H1 (cell line): ENCODE data around the gene FAM53A. TPM values are rescaled to one million over a fixed set of nuclear protein-coding genes. Genes with fewer than 3 reads are reported as not detected.

ENCODE experiments used
- CTCF ChIA-PET: fragments of 300-600 bp; sonication (Branson Sonifier 250); formaldehyde crosslinking; loops from one replicate; lab custom pipeline; 2021; ENCODE audit not compliant: partially characterized antibody; lab: Charles Lee
- POLR2A ChIA-PET: fragments of 300-600 bp; sonication (Branson Sonifier 250); formaldehyde crosslinking; loops from one replicate; lab custom pipeline; 2021; ENCODE audit warnings: inconsistent platforms; ENCODE audit not compliant: partially characterized antibody; lab: Charles Lee
- DNase-seq, 2 experiments: peaks; one replicate each; pipeline versions ENCODE4 v3.0.0 to v3.0.0-alpha.2; 2010 to 2022; ENCODE audit warnings: low spot score in 2 of 2, low read depth in 1 of 2, mixed read lengths in 1 of 2
- FAIRE-seq: peaks from 2 replicates; lab custom pipeline; 2011; peaks lifted over from hg19 to GRCh38; lab: Jason Lieb, UNC
- H2AFZ ChIP-seq: 2 replicates; pipeline ENCODE4 v1.8.1; 2012; ENCODE audit warnings: low read length, inconsistent platforms
- H2AK5ac ChIP-seq: 2 replicates; pipeline ENCODE4 v1.6.1; 2013; ENCODE audit warnings: low read depth, low read length
- H2BK120ac ChIP-seq: replicated peaks from 2 replicates; pipeline ENCODE3; 2013; ENCODE audit warnings: low read depth, low read length, inconsistent platforms
- H2BK12ac ChIP-seq: 2 replicates; pipeline ENCODE4 v1.6.1; 2013; ENCODE audit warnings: low read depth, low read length
- H2BK15ac ChIP-seq: 2 replicates; pipeline ENCODE4 v1.6.1; 2013; ENCODE audit warnings: low read length
- H2BK20ac ChIP-seq: 2 replicates; pipeline ENCODE4 v1.6.1; 2013; ENCODE audit warnings: low read length
- H2BK5ac ChIP-seq: 2 replicates; pipeline ENCODE4 v1.6.1; 2013; ENCODE audit warnings: low read depth, low read length
- H3K14ac ChIP-seq: 2 replicates; pipeline ENCODE4 v1.6.1; 2013; ENCODE audit warnings: inconsistent platforms; ENCODE audit not compliant: insufficient read length
- H3K18ac ChIP-seq: 2 replicates; pipeline ENCODE4 v1.6.1; 2013; ENCODE audit warnings: low read length; ENCODE audit errors: extremely low read depth
- H3K23ac ChIP-seq: 2 replicates; pipeline ENCODE4 v1.6.1; 2013; ENCODE audit warnings: inconsistent platforms; ENCODE audit not compliant: insufficient read length
- H3K23me2 ChIP-seq: 2 replicates; pipeline ENCODE4 v1.6.1; 2013; ENCODE audit warnings: low read depth, low read length
- H3K27ac ChIP-seq: 2 replicates; pipeline ENCODE4 v1.6.1; 2011; ENCODE audit warnings: low read depth, low read length, inconsistent platforms
- H3K27me3 ChIP-seq, 4 experiments: replicated peaks in 1 of 4; 1 replicate in 1 of 4; 2 replicates in 3 of 4; pipeline versions ENCODE4 v1.6.1 to v1.8.1; 2011 to 2013; ENCODE audit warnings: low read length in 3 of 4, mild to moderate bottlenecking in 3 of 4, inconsistent platforms in 2 of 4, mixed read lengths in 2 of 4, moderate library complexity in 1 of 4; ENCODE audit not compliant: control insufficient read depth in 3 of 4, insufficient read depth in 3 of 4; ENCODE audit errors: extremely low read depth in 1 of 4
- H3K36me3 ChIP-seq, 4 experiments: 2 replicates each; pipeline versions ENCODE4 v1.6.1 to v1.8.1; 2011 to 2013; ENCODE audit warnings: mild to moderate bottlenecking in 4 of 4, low read length in 3 of 4, moderate library complexity in 2 of 4, control low read depth in 1 of 4, inconsistent platforms in 1 of 4; ENCODE audit not compliant: insufficient read depth in 4 of 4, control insufficient read depth in 2 of 4
- H3K4ac ChIP-seq: replicated peaks from 2 replicates; pipeline ENCODE3; 2013; ENCODE audit warnings: low read length, low read depth, mixed read lengths, inconsistent platforms; ENCODE audit not compliant: insufficient read length
- H3K4me1 ChIP-seq, 4 experiments: replicated peaks in 1 of 4; 1 replicate in 1 of 4; 2 replicates in 3 of 4; pipeline versions ENCODE4 v1.6.1 to v1.8.1; 2011 to 2013; ENCODE audit warnings: low read length in 3 of 4, inconsistent platforms in 2 of 4, mixed read lengths in 1 of 4; ENCODE audit not compliant: insufficient read depth in 4 of 4, control insufficient read depth in 3 of 4
- H3K4me2 ChIP-seq, 2 experiments: 2 replicates each; pipeline versions ENCODE4 v1.6.1 to v1.8.1; 2011 to 2013; ENCODE audit warnings: low read depth in 2 of 2, low read length in 2 of 2, control low read depth in 1 of 2, inconsistent platforms in 1 of 2, mild to moderate bottlenecking in 1 of 2; ENCODE audit not compliant: insufficient read depth in 1 of 2
- H3K4me3 ChIP-seq, 4 experiments: fragments of 200-600, 300-600 bp in 1 of 4; sonication (generic), shearing (Covaris generic), sonication (Bioruptor Twin) in 1 of 4; 2 replicates each; pipeline versions ENCODE4 v1.5.1 to v1.8.1; 2011 to 2016; ENCODE audit warnings: low read length in 4 of 4, low read depth in 3 of 4, control low read depth in 2 of 4, inconsistent platforms in 2 of 4, mild to moderate bottlenecking in 2 of 4, mixed read lengths in 1 of 4, moderate library complexity in 1 of 4; ENCODE audit not compliant: insufficient read depth in 2 of 4; ENCODE audit errors: extremely low read depth in 1 of 4
- H3K56ac ChIP-seq: replicated peaks from 2 replicates; pipeline ENCODE3; 2013; ENCODE audit warnings: low read depth, mild to moderate bottlenecking, mixed read lengths, low read length, inconsistent platforms; ENCODE audit not compliant: insufficient read length
- H3K79me1 ChIP-seq: 2 replicates; pipeline ENCODE4 v1.6.1; 2013; ENCODE audit warnings: low read depth, low read length, control low read depth
- H3K79me2 ChIP-seq, 2 experiments: 2 replicates each; pipeline versions ENCODE4 v1.6.1 to v1.8.1; 2012 to 2013; ENCODE audit warnings: low read length in 2 of 2, mild to moderate bottlenecking in 2 of 2, inconsistent platforms in 1 of 2; ENCODE audit not compliant: insufficient read depth in 2 of 2, control insufficient read depth in 1 of 2
- H3K9ac ChIP-seq, 4 experiments: replicated peaks in 1 of 4; 1 replicate in 1 of 4; 2 replicates in 3 of 4; pipeline versions ENCODE4 v1.6.1 to v1.8.1; 2011 to 2013; ENCODE audit warnings: low read depth in 3 of 4, low read length in 3 of 4, control low read depth in 2 of 4, mild to moderate bottlenecking in 2 of 4, moderate library complexity in 2 of 4, inconsistent platforms in 1 of 4; ENCODE audit errors: extremely low read depth in 1 of 4
- H3K9me3 ChIP-seq, 2 experiments: 2 replicates each; pipeline versions ENCODE4 v1.6.1 to v1.8.1; 2012 to 2013; ENCODE audit warnings: mild to moderate bottlenecking in 2 of 2, moderate library complexity in 2 of 2, control low read depth in 1 of 2, inconsistent platforms in 1 of 2, low read depth in 1 of 2, low read length in 1 of 2, mixed read lengths in 1 of 2; ENCODE audit not compliant: insufficient read depth in 2 of 2
- H4K20me1 ChIP-seq, 2 experiments: replicated peaks in 1 of 2; 2 replicates each; pipeline versions ENCODE3 to v1.8.1; 2011 to 2013; ENCODE audit warnings: inconsistent platforms in 2 of 2, low read length in 2 of 2, mild to moderate bottlenecking in 1 of 2; ENCODE audit not compliant: insufficient read depth in 2 of 2, control insufficient read depth in 1 of 2
- H4K5ac ChIP-seq: 2 replicates; pipeline ENCODE4 v1.6.1; 2013; ENCODE audit warnings: low read length, low read depth, mixed read lengths, inconsistent platforms; ENCODE audit not compliant: insufficient read length
- H4K8ac ChIP-seq: 2 replicates; pipeline ENCODE4 v1.8.0; 2013; ENCODE audit warnings: mild to moderate bottlenecking, moderate library complexity, low read length, inconsistent platforms; ENCODE audit not compliant: insufficient read depth; ENCODE audit errors: extremely low read depth
- H4K91ac ChIP-seq: replicated peaks from 2 replicates; pipeline ENCODE3; 2013; ENCODE audit warnings: low read length, mixed read lengths, inconsistent platforms; ENCODE audit not compliant: insufficient read length
- ATF2 ChIP-seq: IDR thresholded peaks from 2 replicates; pipeline ENCODE4 v1.6.1; 2012; ENCODE audit warnings: low read length, inconsistent platforms
- CBX5 ChIP-seq: fragments of 300-800, 300-1000 bp; sonication (generic); IDR thresholded peaks from 2 replicates; pipeline ENCODE4 v1.7.1; 2016; ENCODE audit warnings: antibody characterized with exemption, low read length, low read depth
- FOSL1 ChIP-seq: IDR thresholded peaks from 2 replicates; pipeline ENCODE4 v1.6.1; 2011; ENCODE audit warnings: mild to moderate bottlenecking, low read depth, low read length, moderate library complexity; ENCODE audit not compliant: insufficient read depth
- GTF2F1 ChIP-seq: IDR thresholded peaks from 2 replicates; pipeline ENCODE4 v1.6.1; 2012; ENCODE audit warnings: low read depth, low read length, improper control_type of control experiment, borderline replicate concordance
- PHF8 ChIP-seq: fragments of 200-600 bp; sonication (generic); conservative IDR thresholded peaks from 2 replicates; pipeline ENCODE4 v1.7.1; 2012; ENCODE audit warnings: low read depth, mild to moderate bottlenecking, inconsistent platforms, low read length, moderate library complexity
- SAP30 ChIP-seq: fragments of 300-600 bp; sonication (generic); IDR thresholded peaks from 2 replicates; pipeline ENCODE4 v1.7.1; 2012; ENCODE audit warnings: low read length, moderate library complexity, mild to moderate bottlenecking, inconsistent platforms; ENCODE audit not compliant: insufficient read depth, insufficient replicate concordance
- SIX5 ChIP-seq: IDR thresholded peaks from 2 replicates; pipeline ENCODE4 v1.6.1; 2011; ENCODE audit warnings: mild to moderate bottlenecking, low read depth, low read length
- TAF7 ChIP-seq: optimal IDR thresholded peaks from 2 replicates; pipeline ENCODE3; 2011; ENCODE audit warnings: low read depth, mild to moderate bottlenecking, inconsistent platforms, low read length, moderate library complexity, borderline replicate concordance
- TBP ChIP-seq: IDR thresholded peaks from 2 replicates; pipeline ENCODE4 v1.6.1; 2011; ENCODE audit warnings: low read depth, low read length, improper control_type of control experiment
- ZNF274 ChIP-seq: IDR thresholded peaks from 2 replicates; pipeline ENCODE4 v1.7.0; 2012; ENCODE audit warnings: low read length, borderline replicate concordance; ENCODE audit errors: extremely low read depth
- WGBS, 2 experiments: shearing (Covaris generic) in 1 of 2; methylation state at CpG; one replicate each; pipeline versions ENCODE4 v1.1.6 to v1.1.7; 2013 to 2015; ENCODE audit warnings: low lambda C conversion rate in 2 of 2, mixed read lengths in 2 of 2, inconsistent platforms in 1 of 2, low coverage in 1 of 2, missing lambda C conversion rate in 1 of 2; ENCODE audit not compliant: insufficient replicate concordance in 2 of 2, insufficient coverage in 1 of 2, insufficient read length in 1 of 2; ENCODE audit errors: extremely low coverage in 1 of 2, missing lambda C conversion rate in 1 of 2; 5-methylcytosine and 5-hydroxymethylcytosine counted together
- polyA plus RNA-seq, 7 experiments: library from polyadenylated mRNA; depleted of rRNA in 3 of 7; stranded (reverse) in 5 of 7; unstranded in 2 of 7; fragments of >200 nt in 5 of 7; fragments of 200-250 nt in 2 of 7; gene quantifications; 1 replicate in 5 of 7; 2 replicates in 1 of 7; 4 replicates in 1 of 7; pipeline versions ENCODE4 v1.2.1 to v1.2.3, GENCODE V29; 2011 to 2013; ENCODE audit warnings: missing spikeins in 2 of 7, mixed read lengths in 2 of 7
- total RNA-seq: library from RNA; stranded (reverse); fragmentation: NEBNext Ultra II Directional; extraction: Animal tissue kit (Norgen Biotek cat#: 25700); gene quantifications from 2 replicates; pipeline ENCODE4 v1.2.1, GENCODE V29; 2021
- TF ChIP-seq, protein P1 (sequence below): IDR thresholded peaks from 2 replicates; pipeline ENCODE4 v1.6.1; 2011; ENCODE audit warnings: low read depth, mild to moderate bottlenecking, low read length; ENCODE audit not compliant: insufficient read depth

The FAM53A gene
- total and polyA plus RNA-seq, 2 of the 8 experiments (the other 6 are each of a cell fraction or from before 2014, with no cell fraction given): 1.9 to 2.0 TPM

- Histone ChIP-seq H2BK20ac (no peak overlapping the region), H3K27me3 (no peaks in the 10 kb centered on the region), H2BK15ac (no peak overlapping the region; the same call in 1 of the 2 replicates), H2BK5ac (peak overlapping the region; percentile 48; the same call in 1 of the 2 replicates), H4K5ac (no peak overlapping the region), H3K27ac (no peak overlapping the region), H4K20me1 (peaks cover 0 to 12% of the 10 kb centered on the region in 2 experiments), H3K4me2 (no peak overlapping the region), H2AFZ (no peak overlapping the region), H4K91ac (peak overlapping the region; percentile 88), H2AK5ac (no peak overlapping the region; the same call in 1 of the 2 replicates), H3K36me3 (no peaks in the 10 kb centered on the region; a peak in 1 of 8 replicates), H3K23ac (no peak overlapping the region), H2BK120ac (no peak overlapping the region), H2BK12ac (0 out of 2 replicates have a peak overlapping the region, but pooled peaks have one; percentile 2), H4K8ac (peak overlapping the region; percentile 72; the same call in 1 of the 2 replicates), H3K9ac (peak overlapping the region in 1 of 4 experiments; percentile 22; a peak in 1 of 7 replicates), H3K79me1 (no peaks in the 10 kb centered on the region), H3K4ac (no peak overlapping the region), H3K18ac (no peak overlapping the region), H3K4me1 (no peaks in the 10 kb centered on the region), H3K9me3 (peaks cover 0 to 2% of the 10 kb centered on the region in 2 experiments; a peak in 1 of 4 replicates), H3K4me3 (no peak overlapping the region), H3K23me2 (peaks cover 13% of the 10 kb centered on the region; the same call in 1 of the 2 replicates), H3K79me2 (no peaks in the 10 kb centered on the region), H3K56ac (peak overlapping the region; percentile 100), H3K14ac (no peak overlapping the region)
- DNase-seq (no peak), FAIRE-seq (no peak)
- CTCF ChIA-PET: interaction anchor here (1.0 kb wide), 1 partner anchor 21 kb away, joined by 3 read pairs; no protein-coding TSS in a partner anchor
- WGBS, 2 experiments: 92 to 100% methylated on average over 3 to 13 of the region's 13 CpGs
- POLR2A ChIA-PET: no interaction called here
- TF ChIP-seq, protein P1, sequence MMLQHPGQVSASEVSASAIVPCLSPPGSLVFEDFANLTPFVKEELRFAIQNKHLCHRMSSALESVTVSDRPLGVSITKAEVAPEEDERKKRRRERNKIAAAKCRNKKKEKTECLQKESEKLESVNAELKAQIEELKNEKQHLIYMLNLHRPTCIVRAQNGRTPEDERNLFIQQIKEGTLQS: no peak
- no peak for TF ChIP-seq GTF2F1
- no peak for TF ChIP-seq SAP30
- no peak for TF ChIP-seq TBP
- no peak for TF ChIP-seq SIX5
- TF ChIP-seq TAF7: no peak
- TF ChIP-seq CBX5: no peak
- TF ChIP-seq FOSL1: no peak
- TF ChIP-seq ATF2: no peak
- no peak for TF ChIP-seq ZNF274
- TF ChIP-seq PHF8: no peak
Observed at GRCh38 chr4:1652088-1652487, 32.0 kb downstream of the FAM53A start.
